Keratinocyte (primary cell): ENCODE measurements around the gene SSNA1. TPM values are rescaled to one million over a fixed set of nuclear protein-coding genes. Genes with fewer than 3 reads are reported as not detected.

Source experiments
- DNase-seq: peaks from one replicate; pipeline ENCODE4 v3.0.0-alpha.2; 2011; ENCODE audit warnings: low read depth, missing footprints, low spot score
- FAIRE-seq: peaks from 2 replicates; lab custom pipeline; 2011; peaks lifted over from hg19 to GRCh38; lab: Jason Lieb, UNC
- H2AFZ ChIP-seq: 2 replicates; pipeline ENCODE4 v1.6.0; 2012; ENCODE audit warnings: low read length, control low read depth, inconsistent platforms; ENCODE audit not compliant: control insufficient read depth
- H3K27ac ChIP-seq: 2 replicates; pipeline ENCODE4 v1.5.1; 2011; ENCODE audit warnings: low read length; ENCODE audit not compliant: control insufficient read depth, insufficient read depth
- H3K27me3 ChIP-seq: 3 replicates; pipeline ENCODE4 v1.6.0; 2011; ENCODE audit warnings: low read length; ENCODE audit not compliant: control insufficient read depth, insufficient read depth; ENCODE audit errors: extremely low read depth
- H3K36me3 ChIP-seq, 2 experiments: 2 replicates in 1 of 2; 3 replicates in 1 of 2; pipeline ENCODE4 v1.5.1; 2011; ENCODE audit warnings: low read length in 2 of 2, mild to moderate bottlenecking in 1 of 2; ENCODE audit not compliant: control insufficient read depth in 2 of 2, insufficient read depth in 2 of 2; ENCODE audit errors: extremely low read depth in 1 of 2
- H3K4me1 ChIP-seq: 3 replicates; pipeline ENCODE4 v1.5.1; 2011; ENCODE audit warnings: low read length; ENCODE audit not compliant: control insufficient read depth, insufficient read depth; ENCODE audit errors: extremely low read depth
- H3K4me2 ChIP-seq: 3 replicates; pipeline ENCODE4 v1.6.0; 2011; ENCODE audit warnings: low read depth, low read length; ENCODE audit not compliant: control insufficient read depth, insufficient read depth; ENCODE audit errors: extremely low read depth
- H3K4me3 ChIP-seq, 3 experiments: fragments of 200-600 bp in 1 of 3; sonication (generic) in 1 of 3; 2 replicates in 2 of 3; 3 replicates in 1 of 3; pipeline ENCODE4 v1.5.1; 2011 to 2016; ENCODE audit warnings: low read length in 3 of 3, mild to moderate bottlenecking in 3 of 3, control low read depth in 2 of 3, inconsistent platforms in 1 of 3, low read depth in 1 of 3, mixed read lengths in 1 of 3, mixed run types in 1 of 3, moderate library complexity in 1 of 3; ENCODE audit not compliant: control insufficient read depth in 2 of 3, insufficient read depth in 2 of 3; ENCODE audit errors: extremely low read depth in 1 of 3
- H3K79me2 ChIP-seq: 2 replicates; pipeline ENCODE4 v1.6.0; 2012; ENCODE audit warnings: low read length; ENCODE audit not compliant: control insufficient read depth, insufficient read depth
- H3K9ac ChIP-seq: 3 replicates; pipeline ENCODE4 v1.6.0; 2011; ENCODE audit warnings: low read length; ENCODE audit not compliant: control insufficient read depth, insufficient read depth; ENCODE audit errors: extremely low read depth
- H3K9me1 ChIP-seq: 3 replicates; pipeline ENCODE4 v1.6.0; 2011; ENCODE audit warnings: low read length; ENCODE audit not compliant: control insufficient read depth, insufficient read depth; ENCODE audit errors: extremely low read depth
- H3K9me3 ChIP-seq: 2 replicates; pipeline ENCODE4 v1.5.1; 2012; ENCODE audit warnings: low read depth, low read length; ENCODE audit not compliant: control insufficient read depth
- H4K20me1 ChIP-seq: 3 replicates; pipeline ENCODE4 v1.6.0; 2011; ENCODE audit warnings: low read length; ENCODE audit not compliant: control insufficient read depth, insufficient read depth; ENCODE audit errors: extremely low read depth
- CTCF ChIP-seq, 3 experiments: IDR thresholded peaks in 1 of 3; conservative IDR thresholded peaks in 1 of 3; optimal IDR thresholded peaks in 1 of 3; 2 replicates in 2 of 3; 3 replicates in 1 of 3; pipeline versions ENCODE3 to v1.5.1; 2011; ENCODE audit warnings: low read length in 3 of 3, mild to moderate bottlenecking in 3 of 3, moderate library complexity in 2 of 3, control low read depth in 1 of 3, inconsistent platforms in 1 of 3; ENCODE audit not compliant: insufficient read depth in 2 of 3; ENCODE audit errors: extremely low read depth in 1 of 3
- EZH2 ChIP-seq: IDR thresholded peaks from one replicate; pipeline ENCODE4 v1.6.1; 2012; ENCODE audit warnings: inconsistent platforms, mild to moderate bottlenecking, low read length, moderate library complexity
- dilution Hi-C: fragments of 300-500 bp; cut with MboI; formaldehyde crosslinking; loops from one replicate; pipeline ENCODE4 v1.7.0; 2020; ENCODE audit warnings: low sequenced_read_pairs; ENCODE audit not compliant: extremely low pct_ligation_motif_present
- polyA plus RNA-seq, 5 experiments: library from polyadenylated mRNA; depleted of rRNA in 3 of 5; stranded (reverse) in 3 of 5; stranded (forward) in 1 of 5; unstranded in 1 of 5; fragments of >200 nt; gene quantifications; 1 replicate in 1 of 5; 2 replicates in 3 of 5; 3 replicates in 1 of 5; pipeline versions ENCODE4 v1.2.1 to v1.2.3, GENCODE V29; 2011 to 2012; ENCODE audit warnings: missing spikeins in 2 of 5, low read depth in 1 of 5, low replicate concordance in 1 of 5

The SSNA1 gene
- polyA plus RNA-seq, 1 donor (not counting 4 experiments of a cell fraction or from before 2014, with no cell fraction given), result 45.3 TPM

GRCh38 chr9:137199411-137200121 is 11.1 kb downstream of the SSNA1 start:
- Histone ChIP-seq H3K27ac (no peak overlapping the region), H3K9ac (no peak overlapping the region), H3K27me3 (no peaks in the 10 kb centered on the region), H3K4me1 (peaks cover 44% of the 10 kb centered on the region), H3K36me3 (no peaks in the 10 kb centered on the region), H2AFZ (no peak overlapping the region), H3K9me3 (no peaks in the 10 kb centered on the region), H4K20me1 (peaks cover 7% of the 10 kb centered on the region), H3K79me2 (peaks cover 25% of the 10 kb centered on the region), H3K4me2 (peak overlapping the region; percentile 41), H3K9me1 (peaks cover 3% of the 10 kb centered on the region), H3K4me3 (peak overlapping the region in 2 of 3 experiments; percentile 25 to 32)
- dilution Hi-C loops, result no loop called here
- DNase-seq, result no peak
- no peak for FAIRE-seq
- no peak for TF ChIP-seq EZH2
- TF ChIP-seq CTCF (optimal IDR thresholded peaks at IDR 0.05 in 1 of 3, IDR thresholded peaks at IDR 0.05 in 1 of 3, conservative IDR thresholded peaks at IDR 0.05 in 1 of 3; ENCODE audit: extremely low read depth in 1 of 3, insufficient read depth in 2 of 3, low read length in 3 of 3), result no peak

GRCh38 chr9:137200311-137201204 is 12.1 kb downstream of the SSNA1 start, which contains the start of gene TPRN:
TPRN (minus strand) TSS chr9:137200741; CDS start chr9:137200711, 30 bp downstream.
- H4K20me1 ChIP-seq, result peaks cover 5% of the 10 kb centered on the region
- peak within 1 kb of the TSS; percentile 77 for H3K9ac ChIP-seq
- FAIRE-seq, result peak; percentile 71

More at GRCh38 chr9:137200311-137201204, 12.1 kb downstream of the SSNA1 start, which contains the start of gene TPRN:
- peaks cover 33% of the 10 kb centered on the region for H3K79me2 ChIP-seq
- H3K4me3 ChIP-seq, result peak within 1 kb of the TSS; percentile 64 to 81 (median 71)
- peak; percentile 94 for DNase-seq
- no peaks in the 10 kb centered on the region for H3K36me3 ChIP-seq
- H2AFZ ChIP-seq, result peak within 1 kb of the TSS; percentile 71
- H3K27me3 ChIP-seq, result no peaks in the 10 kb centered on the region
- peaks cover 38% of the 10 kb centered on the region for H3K4me1 ChIP-seq
- dilution Hi-C loops, result no loop called here
- no peaks in the 10 kb centered on the region for H3K9me1 ChIP-seq
- TF ChIP-seq EZH2 (no peak), CTCF (optimal IDR thresholded peaks at IDR 0.05 in 1 of 3, IDR thresholded peaks at IDR 0.05 in 1 of 3, conservative IDR thresholded peaks at IDR 0.05 in 1 of 3; ENCODE audit: extremely low read depth in 1 of 3, insufficient read depth in 2 of 3, low read length in 3 of 3) (no peak)
- H3K4me2 ChIP-seq, result peak within 1 kb of the TSS; percentile 93
- no peaks in the 10 kb centered on the region for H3K9me3 ChIP-seq
- H3K27ac ChIP-seq, result peak within 1 kb of the TSS; percentile 47
